ENCODE results near the gene OR10K2. TPM values are rescaled to one million over a fixed set of nuclear protein-coding genes. Genes with fewer than 3 reads are reported as not detected.
"Not testable (repeated sequence)": the region's sequence is repeated elsewhere in the genome, so short reads cannot be mapped to it uniquely, and the experiment has no call there.

OR10K2 gene
- total RNA-seq, 1 donor from 2014 or later = not detected

DNA sequence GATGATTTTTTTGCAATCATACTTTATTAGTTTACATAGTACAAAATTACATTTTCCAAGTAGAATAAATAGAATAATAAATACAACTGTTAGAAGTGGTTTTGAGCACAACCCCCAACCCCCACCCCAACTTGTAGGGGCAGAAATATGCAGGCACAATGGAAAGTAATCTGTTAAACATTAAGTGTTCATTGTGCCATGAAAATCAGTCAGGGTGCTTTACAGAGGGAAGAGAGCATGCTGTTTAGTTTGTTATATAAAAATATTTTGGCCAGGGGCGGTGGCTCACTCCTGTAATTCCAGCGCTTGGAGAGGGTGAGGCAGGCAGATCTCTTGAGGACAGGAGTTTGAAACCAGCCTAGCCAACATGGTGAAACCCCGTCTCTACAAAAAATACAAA lies 29.4 kb downstream of the OR10K2 start:
- H3K4me1 ChIP-seq = no peaks in the 10 kb centered on the region
- H3K27me3 ChIP-seq (ENCODE audit: low read depth) = no peaks in the 10 kb centered on the region
- TF ChIP-seq, protein P1, sequence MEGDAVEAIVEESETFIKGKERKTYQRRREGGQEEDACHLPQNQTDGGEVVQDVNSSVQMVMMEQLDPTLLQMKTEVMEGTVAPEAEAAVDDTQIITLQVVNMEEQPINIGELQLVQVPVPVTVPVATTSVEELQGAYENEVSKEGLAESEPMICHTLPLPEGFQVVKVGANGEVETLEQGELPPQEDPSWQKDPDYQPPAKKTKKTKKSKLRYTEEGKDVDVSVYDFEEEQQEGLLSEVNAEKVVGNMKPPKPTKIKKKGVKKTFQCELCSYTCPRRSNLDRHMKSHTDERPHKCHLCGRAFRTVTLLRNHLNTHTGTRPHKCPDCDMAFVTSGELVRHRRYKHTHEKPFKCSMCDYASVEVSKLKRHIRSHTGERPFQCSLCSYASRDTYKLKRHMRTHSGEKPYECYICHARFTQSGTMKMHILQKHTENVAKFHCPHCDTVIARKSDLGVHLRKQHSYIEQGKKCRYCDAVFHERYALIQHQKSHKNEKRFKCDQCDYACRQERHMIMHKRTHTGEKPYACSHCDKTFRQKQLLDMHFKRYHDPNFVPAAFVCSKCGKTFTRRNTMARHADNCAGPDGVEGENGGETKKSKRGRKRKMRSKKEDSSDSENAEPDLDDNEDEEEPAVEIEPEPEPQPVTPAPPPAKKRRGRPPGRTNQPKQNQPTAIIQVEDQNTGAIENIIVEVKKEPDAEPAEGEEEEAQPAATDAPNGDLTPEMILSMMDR (IDR thresholded peaks at IDR 0.05) = no peak
- intact Hi-C loops (cut with DNase I) = no loop called here
- ATAC-seq = no peak
- no peaks in the 10 kb centered on the region for H3K9me3 ChIP-seq
- no peak overlapping the region for H3K27ac ChIP-seq
- no peak overlapping the region for H3K4me3 ChIP-seq
- H3K36me3 ChIP-seq = no peaks in the 10 kb centered on the region
- no peak for DNase-seq

DNA sequence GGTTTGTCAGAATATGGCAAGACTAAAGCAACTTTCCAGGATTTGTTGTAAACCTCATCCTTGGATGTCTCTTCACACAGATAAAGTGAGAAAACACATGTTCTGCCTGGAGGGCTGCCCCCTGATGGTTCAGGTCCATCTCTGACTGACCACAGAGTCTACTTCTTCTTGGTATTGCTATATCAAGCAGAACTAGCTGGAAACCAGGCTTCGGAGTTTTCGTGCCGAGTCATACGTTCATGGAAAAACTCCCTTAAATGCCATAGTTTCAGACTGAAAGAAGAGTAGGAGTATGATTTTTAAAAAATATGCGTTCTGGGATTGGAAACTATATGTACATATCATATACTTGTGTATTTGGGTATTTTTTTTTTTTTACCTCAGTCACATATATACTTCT lies 32.6 kb downstream of the OR10K2 start:
- intact Hi-C loops (cut with DNase I) = no loop called here
- Histone ChIP-seq H3K27me3 (ENCODE audit: low read depth) (no peaks in the 10 kb centered on the region), H3K9me3 (no peaks in the 10 kb centered on the region), H3K4me3 (no peak overlapping the region), H3K36me3 (no peaks in the 10 kb centered on the region), H3K27ac (no peak overlapping the region), H3K4me1 (no peaks in the 10 kb centered on the region)
- ATAC-seq (no peak), DNase-seq (no peak)
- TF ChIP-seq, protein P1 (IDR thresholded peaks at IDR 0.05) = no peak

DNA sequence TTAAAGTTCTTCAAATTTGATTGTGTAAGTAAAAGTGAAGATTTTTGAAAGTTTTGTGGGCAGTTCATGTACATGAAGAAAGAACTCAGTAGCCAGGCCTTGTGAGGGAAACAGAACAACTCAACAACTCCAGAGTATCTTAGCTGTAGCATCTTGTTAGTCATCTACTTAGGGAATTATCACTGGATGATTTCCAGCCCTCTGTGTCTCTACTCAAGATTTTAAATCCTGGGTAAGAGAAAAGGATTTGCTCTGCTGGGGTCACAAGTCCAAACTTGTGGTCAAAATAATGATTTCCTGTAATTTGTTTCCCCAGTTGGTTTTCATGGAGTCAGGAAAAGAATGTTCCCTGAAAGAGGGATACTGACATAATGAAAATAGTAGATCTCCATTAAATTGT lies 34.9 kb downstream of the OR10K2 start:
- H3K4me1 ChIP-seq = no peaks in the 10 kb centered on the region
- no peaks in the 10 kb centered on the region for H3K36me3 ChIP-seq
- H3K9me3 ChIP-seq = peaks cover 3% of the 10 kb centered on the region
- no peak for DNase-seq
- TF ChIP-seq, protein P1 (IDR thresholded peaks at IDR 0.05) = no peak
- no peak overlapping the region for H3K27ac ChIP-seq
- intact Hi-C loops (cut with DNase I) = no loop called here
- no peaks in the 10 kb centered on the region for H3K27me3 ChIP-seq (ENCODE audit: low read depth)
- no peak overlapping the region for H3K4me3 ChIP-seq
- ATAC-seq = no peak

DNA sequence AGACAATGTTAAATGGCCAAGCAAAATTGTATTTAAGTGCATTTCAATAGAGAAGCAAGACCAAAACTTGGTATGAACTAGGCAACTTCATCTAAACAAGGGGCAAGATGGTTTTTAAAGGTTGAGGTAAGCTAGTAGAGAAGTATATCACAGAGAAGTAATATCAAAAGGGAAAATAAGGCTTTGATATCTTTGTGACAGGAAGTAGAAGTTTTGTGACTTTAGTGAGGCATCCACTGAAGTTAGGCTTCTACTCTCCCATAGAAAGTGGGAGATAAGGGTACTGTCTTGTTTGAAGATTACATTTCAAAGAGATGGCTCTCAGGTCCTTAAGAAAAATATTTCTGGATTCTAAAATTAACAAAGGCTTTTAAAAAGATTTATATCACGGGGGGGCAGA lies 35.7 kb downstream of the OR10K2 start:
- Histone ChIP-seq H3K4me1 (no peaks in the 10 kb centered on the region), H3K27ac (no peak overlapping the region), H3K36me3 (no peaks in the 10 kb centered on the region), H3K4me3 (no peak overlapping the region), H3K9me3 (peaks cover 3% of the 10 kb centered on the region), H3K27me3 (ENCODE audit: low read depth) (no peaks in the 10 kb centered on the region)
- ATAC-seq = no peak
- intact Hi-C loops (cut with DNase I) = no loop called here
- TF ChIP-seq, protein P1 (IDR thresholded peaks at IDR 0.05) = no peak
- DNase-seq = no peak

DNA sequence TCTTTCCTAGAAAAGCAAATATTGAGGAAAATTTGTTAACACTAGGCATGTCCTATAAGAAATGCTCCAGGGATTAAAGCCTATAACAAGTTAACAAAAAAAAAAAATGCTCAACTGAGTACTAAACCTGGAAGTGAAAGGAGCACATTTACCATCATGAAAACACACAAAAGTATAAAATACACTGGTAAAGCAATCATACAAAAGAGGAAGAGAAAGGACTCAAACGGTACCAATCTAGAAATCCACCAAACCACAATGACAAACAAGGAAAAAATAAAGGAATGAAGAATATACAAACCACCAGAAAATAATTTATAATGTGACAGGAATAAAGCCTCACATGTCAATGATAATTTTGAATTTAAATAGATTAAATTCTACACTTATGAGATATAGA lies 51.2 kb downstream of the OR10K2 start:
- Histone ChIP-seq H3K27me3 (ENCODE audit: low read depth) (no peaks in the 10 kb centered on the region), H3K36me3 (no peaks in the 10 kb centered on the region), H3K9me3 (peaks cover 7% of the 10 kb centered on the region), H3K4me3 (no peak overlapping the region), H3K4me1 (no peaks in the 10 kb centered on the region), H3K27ac (no peak overlapping the region)
- TF ChIP-seq, protein P1 (IDR thresholded peaks at IDR 0.05) = no peak
- no peak for DNase-seq
- intact Hi-C loops (cut with DNase I) = no loop called here
- ATAC-seq = no peak

DNA sequence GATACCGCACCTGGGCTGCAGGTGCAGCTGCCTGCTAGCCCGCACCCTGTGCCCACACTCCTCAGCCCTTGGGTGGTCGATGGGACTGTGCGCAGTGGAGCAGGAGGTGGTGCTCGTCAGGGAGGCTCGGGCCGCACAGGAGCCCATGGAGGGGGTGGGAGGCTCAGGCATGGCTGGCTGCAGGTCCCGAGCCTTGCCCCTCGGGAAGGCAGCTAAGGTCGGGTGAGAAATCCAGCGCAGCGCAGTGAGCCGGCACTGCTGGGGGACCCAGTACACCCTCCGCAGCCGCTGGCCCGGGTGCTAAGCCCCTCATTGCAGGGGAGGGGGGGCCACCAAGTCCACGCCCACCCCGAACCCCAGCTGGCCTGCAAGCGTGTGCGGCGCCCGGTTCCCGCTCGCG lies 51.9 kb downstream of the OR10K2 start:
- H3K4me3 ChIP-seq; H3K9me3 ChIP-seq; H3K36me3 ChIP-seq; ATAC-seq; H3K27ac ChIP-seq; H3K4me1 ChIP-seq; H3K27me3 ChIP-seq (ENCODE audit: low read depth); intact Hi-C loops (cut with DNase I); DNase-seq: not testable (repeated sequence)
